Body of pancreas (tissue), 4 donors: ENCODE results near the gene GAS1.

Experiments
- CTCF ChIP-seq, 7 experiments: fragments of 450-650 bp in 4 of 7; fragments of 200-600 bp in 3 of 7; sonication (generic) in 3 of 7; IDR thresholded peaks; one replicate each; pipeline ENCODE4 v1.5.1; 2016 to 2019; ENCODE audit warnings: antibody characterized with exemption in 7 of 7
- POLR2A ChIP-seq, 3 donors: fragments of 450-650 bp; IDR thresholded peaks; one replicate each; pipeline ENCODE4 v1.6.1; 2016; ENCODE audit warnings: antibody characterized with exemption in 3 of 3, mild to moderate bottlenecking in 2 of 3

- TF ChIP-seq CTCF (IDR thresholded peaks at IDR 0.05) (no peak), POLR2A (IDR thresholded peaks at IDR 0.05) (no peak)
Measured at GRCh38 chr9:86953181-86953580, 5.9 kb upstream of the GAS1 start.
